K562 (cell line): ENCODE data around the gene FBP2. TPM values are rescaled to one million over a fixed set of nuclear protein-coding genes. Genes with fewer than 3 reads are reported as not detected.

Experiments used
- ASH1L ChIP-seq: fragments of 450-650 bp; IDR thresholded peaks from 2 replicates; pipeline ENCODE4 v1.6.1; 2018; ENCODE audit warnings: borderline replicate concordance, mild to moderate bottlenecking, low read depth; ENCODE audit not compliant: partially characterized antibody
- BRCA1 ChIP-seq, 2 experiments: fragments of 450-650 bp in 1 of 2; sonication (generic) in 1 of 2; formaldehyde crosslinking in 1 of 2; IDR thresholded peaks; 2 replicates each; pipeline versions ENCODE4 v1.5.0 to v1.6.1; 2017 to 2020; ENCODE audit warnings: mild to moderate bottlenecking in 1 of 2, missing genetic modification reagents in 1 of 2
- CBX5 ChIP-seq: IDR thresholded peaks from 2 replicates; pipeline ENCODE4 v1.6.1; 2014; ENCODE audit warnings: low read depth, borderline replicate concordance
- CHD4 ChIP-seq: fragments of 200-600 bp; sonication (generic); IDR thresholded peaks from 3 replicates; pipeline ENCODE4 v1.6.1; 2012; ENCODE audit warnings: low read depth, mild to moderate bottlenecking, mixed read lengths, low read length, inconsistent platforms; ENCODE audit not compliant: insufficient read depth, insufficient replicate concordance, poor library complexity, severe bottlenecking
- GATA2 ChIP-seq: sonication (generic); formaldehyde crosslinking; IDR thresholded peaks from 2 replicates; pipeline ENCODE4 v1.4.0; 2020; ENCODE audit warnings: mild to moderate bottlenecking, missing genetic modification reagents
- JUND ChIP-seq, 2 experiments: IDR thresholded peaks; 2 replicates in 1 of 2; 3 replicates in 1 of 2; pipeline ENCODE4 v1.6.1; 2011; ENCODE audit warnings: borderline replicate concordance in 2 of 2, low read depth in 2 of 2, low read length in 2 of 2, improper control_type of control experiment in 1 of 2, missing biosample characterization in 1 of 2, missing genetic modification characterization in 1 of 2, missing genetic modification reagents in 1 of 2
- NELFE ChIP-seq: IDR thresholded peaks from 2 replicates; pipeline ENCODE4 v1.6.1; 2011; ENCODE audit warnings: mild to moderate bottlenecking; ENCODE audit not compliant: insufficient read depth, insufficient read length
- SUPT5H ChIP-seq: fragments of 450-650 bp; IDR thresholded peaks from 2 replicates; pipeline ENCODE4 v1.6.1; 2016
- TSC22D4 ChIP-seq: fragments of 450-650 bp; IDR thresholded peaks from 2 replicates; pipeline ENCODE4 v1.6.1; 2016; ENCODE audit warnings: missing genetic modification characterization, missing biosample characterization, control low read depth
- polyA plus RNA-seq, 8 experiments: library from polyadenylated mRNA; depleted of rRNA in 4 of 8; stranded (reverse) in 5 of 8; unstranded in 3 of 8; fragments of >200 nt; fragmentation: Nextera tagmentation in 2 of 8; fragmentation: Illumina TruSeq in 1 of 8; extraction: Ambion mirVana in 2 of 8; extraction: Trizol in 1 of 8; gene quantifications; 2 replicates each; pipeline versions ENCODE4 v1.2.1 to v1.2.3, GENCODE V29; 2011 to 2014; ENCODE audit warnings: inconsistent platforms in 1 of 8, missing spikeins in 1 of 8
- total RNA-seq, 7 experiments: library from RNA; depleted of rRNA in 6 of 7; stranded (reverse); fragments of >200 nt in 6 of 7; fragmentation: Illumina TruSeq in 2 of 7; extraction: Trizol in 2 of 7; gene quantifications; 2 replicates each; pipeline versions ENCODE4 v1.2.1 to v1.2.3, GENCODE V29; 2011 to 2021; ENCODE audit warnings: low replicate concordance in 1 of 7
- TF ChIP-seq, protein P1 (sequence below): fragments of 250-450 bp; sonication (Bioruptor Pico); IDR thresholded peaks from 2 replicates; pipeline ENCODE4 v1.5.0; 2022; ENCODE audit warnings: mild to moderate bottlenecking
- TF ChIP-seq, protein P2 (sequence below): sonication (generic); formaldehyde crosslinking; IDR thresholded peaks from 2 replicates; pipeline ENCODE4 v1.8.0; 2023; ENCODE audit warnings: missing genetic modification reagents, mild to moderate bottlenecking, borderline replicate concordance
- TF ChIP-seq, protein P3 (sequence below): fragments of 250-450 bp; sonication (Bioruptor Pico); IDR thresholded peaks from 2 replicates; pipeline ENCODE4 v1.8.0; 2022; ENCODE audit warnings: inconsistent platforms
- TF ChIP-seq, protein P4 (sequence below), 2 experiments: fragments of 250-450 bp in 1 of 2; fragments of 450-650 bp in 1 of 2; sonication (Bioruptor Pico) in 1 of 2; IDR thresholded peaks; 2 replicates each; pipeline versions ENCODE4 v1.6.1 to v1.8.0; 2016 to 2021; ENCODE audit warnings: mild to moderate bottlenecking in 2 of 2, moderate library complexity in 2 of 2, missing compliant biosample characterization in 1 of 2, missing genetic modification characterization in 1 of 2

Gene FBP2
- total and polyA plus RNA-seq, 9 of the 15 experiments (the other 6 are each of a cell fraction or from before 2014, with no cell fraction given) = 0.06 TPM; not detected in 7

DNA sequence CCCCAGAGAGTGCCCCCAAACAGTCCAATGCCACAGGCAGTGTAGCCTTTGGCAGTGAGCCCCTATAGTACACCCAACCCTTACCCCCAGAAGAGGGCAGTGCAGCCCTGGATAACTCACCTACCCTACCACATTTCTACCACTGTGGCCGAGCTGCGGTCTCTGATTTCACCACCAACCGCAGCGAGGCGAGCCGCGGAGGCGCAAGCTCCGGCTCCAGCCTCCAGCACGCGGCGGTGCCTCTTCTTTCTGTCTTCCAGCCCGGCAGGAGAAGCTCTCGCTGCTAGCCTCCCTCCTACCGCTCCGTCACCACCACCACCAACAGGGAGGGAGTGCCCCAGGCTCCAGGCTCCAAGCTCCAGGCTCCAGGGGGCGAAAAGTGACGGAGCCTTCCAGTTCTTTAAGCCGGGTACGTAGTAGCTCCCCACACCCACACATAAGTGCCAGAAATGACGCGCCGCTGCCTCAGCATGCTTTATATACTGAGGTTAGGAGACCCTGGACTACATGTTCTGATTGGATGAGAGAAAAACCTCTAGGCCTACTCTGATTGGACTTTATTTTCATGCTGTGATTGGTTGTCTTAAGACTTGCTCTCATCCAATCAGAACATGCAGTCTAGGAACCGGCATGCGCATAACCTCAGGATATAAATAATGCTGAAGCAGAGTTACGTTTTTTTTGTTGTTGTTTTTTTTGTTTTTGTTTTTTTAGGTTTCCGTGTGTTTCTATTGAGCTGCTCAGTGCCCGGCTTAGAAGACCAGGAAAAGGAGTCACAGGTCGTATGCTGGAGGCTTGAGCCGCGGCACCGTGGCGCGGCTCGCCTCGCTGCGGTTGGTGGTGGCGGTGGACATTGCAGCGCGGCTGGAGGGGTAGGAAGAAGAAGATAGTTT, 38.9 kb downstream of the FBP2 start, which contains the start of gene PCAT7 (continued):
- TF ChIP-seq NELFE = no peak
- no peak for TF ChIP-seq CHD4
- TF ChIP-seq, protein P1, sequence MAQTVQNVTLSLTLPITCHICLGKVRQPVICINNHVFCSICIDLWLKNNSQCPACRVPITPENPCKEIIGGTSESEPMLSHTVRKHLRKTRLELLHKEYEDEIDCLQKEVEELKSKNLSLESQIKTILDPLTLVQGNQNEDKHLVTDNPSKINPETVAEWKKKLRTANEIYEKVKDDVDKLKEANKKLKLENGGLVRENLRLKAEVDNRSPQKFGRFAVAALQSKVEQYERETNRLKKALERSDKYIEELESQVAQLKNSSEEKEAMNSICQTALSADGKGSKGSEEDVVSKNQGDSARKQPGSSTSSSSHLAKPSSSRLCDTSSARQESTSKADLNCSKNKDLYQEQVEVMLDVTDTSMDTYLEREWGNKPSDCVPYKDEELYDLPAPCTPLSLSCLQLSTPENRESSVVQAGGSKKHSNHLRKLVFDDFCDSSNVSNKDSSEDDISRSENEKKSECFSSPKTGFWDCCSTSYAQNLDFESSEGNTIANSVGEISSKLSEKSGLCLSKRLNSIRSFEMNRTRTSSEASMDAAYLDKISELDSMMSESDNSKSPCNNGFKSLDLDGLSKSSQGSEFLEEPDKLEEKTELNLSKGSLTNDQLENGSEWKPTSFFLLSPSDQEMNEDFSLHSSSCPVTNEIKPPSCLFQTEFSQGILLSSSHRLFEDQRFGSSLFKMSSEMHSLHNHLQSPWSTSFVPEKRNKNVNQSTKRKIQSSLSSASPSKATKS (CRISPR knock-in tag) = no peak
- TF ChIP-seq CBX5 = no peak
- no peak for TF ChIP-seq ASH1L
- TF ChIP-seq, protein P2, sequence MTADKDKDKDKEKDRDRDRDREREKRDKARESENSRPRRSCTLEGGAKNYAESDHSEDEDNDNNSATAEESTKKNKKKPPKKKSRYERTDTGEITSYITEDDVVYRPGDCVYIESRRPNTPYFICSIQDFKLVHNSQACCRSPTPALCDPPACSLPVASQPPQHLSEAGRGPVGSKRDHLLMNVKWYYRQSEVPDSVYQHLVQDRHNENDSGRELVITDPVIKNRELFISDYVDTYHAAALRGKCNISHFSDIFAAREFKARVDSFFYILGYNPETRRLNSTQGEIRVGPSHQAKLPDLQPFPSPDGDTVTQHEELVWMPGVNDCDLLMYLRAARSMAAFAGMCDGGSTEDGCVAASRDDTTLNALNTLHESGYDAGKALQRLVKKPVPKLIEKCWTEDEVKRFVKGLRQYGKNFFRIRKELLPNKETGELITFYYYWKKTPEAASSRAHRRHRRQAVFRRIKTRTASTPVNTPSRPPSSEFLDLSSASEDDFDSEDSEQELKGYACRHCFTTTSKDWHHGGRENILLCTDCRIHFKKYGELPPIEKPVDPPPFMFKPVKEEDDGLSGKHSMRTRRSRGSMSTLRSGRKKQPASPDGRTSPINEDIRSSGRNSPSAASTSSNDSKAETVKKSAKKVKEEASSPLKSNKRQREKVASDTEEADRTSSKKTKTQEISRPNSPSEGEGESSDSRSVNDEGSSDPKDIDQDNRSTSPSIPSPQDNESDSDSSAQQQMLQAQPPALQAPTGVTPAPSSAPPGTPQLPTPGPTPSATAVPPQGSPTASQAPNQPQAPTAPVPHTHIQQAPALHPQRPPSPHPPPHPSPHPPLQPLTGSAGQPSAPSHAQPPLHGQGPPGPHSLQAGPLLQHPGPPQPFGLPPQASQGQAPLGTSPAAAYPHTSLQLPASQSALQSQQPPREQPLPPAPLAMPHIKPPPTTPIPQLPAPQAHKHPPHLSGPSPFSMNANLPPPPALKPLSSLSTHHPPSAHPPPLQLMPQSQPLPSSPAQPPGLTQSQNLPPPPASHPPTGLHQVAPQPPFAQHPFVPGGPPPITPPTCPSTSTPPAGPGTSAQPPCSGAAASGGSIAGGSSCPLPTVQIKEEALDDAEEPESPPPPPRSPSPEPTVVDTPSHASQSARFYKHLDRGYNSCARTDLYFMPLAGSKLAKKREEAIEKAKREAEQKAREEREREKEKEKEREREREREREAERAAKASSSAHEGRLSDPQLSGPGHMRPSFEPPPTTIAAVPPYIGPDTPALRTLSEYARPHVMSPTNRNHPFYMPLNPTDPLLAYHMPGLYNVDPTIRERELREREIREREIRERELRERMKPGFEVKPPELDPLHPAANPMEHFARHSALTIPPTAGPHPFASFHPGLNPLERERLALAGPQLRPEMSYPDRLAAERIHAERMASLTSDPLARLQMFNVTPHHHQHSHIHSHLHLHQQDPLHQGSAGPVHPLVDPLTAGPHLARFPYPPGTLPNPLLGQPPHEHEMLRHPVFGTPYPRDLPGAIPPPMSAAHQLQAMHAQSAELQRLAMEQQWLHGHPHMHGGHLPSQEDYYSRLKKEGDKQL = no peak
- no peak for TF ChIP-seq SUPT5H
- TF ChIP-seq JUND (IDR thresholded peaks at IDR 0.05; ENCODE audit: borderline replicate concordance, low read depth, low read length) = peak; percentile 27; the same call in 1 of the 2 replicates
- TF ChIP-seq JUND (tag; IDR thresholded peaks at IDR 0.05; ENCODE audit: borderline replicate concordance, low read depth, low read length) = no peak
- no peak for TF ChIP-seq TSC22D4 (tag)
- TF ChIP-seq, protein P3, sequence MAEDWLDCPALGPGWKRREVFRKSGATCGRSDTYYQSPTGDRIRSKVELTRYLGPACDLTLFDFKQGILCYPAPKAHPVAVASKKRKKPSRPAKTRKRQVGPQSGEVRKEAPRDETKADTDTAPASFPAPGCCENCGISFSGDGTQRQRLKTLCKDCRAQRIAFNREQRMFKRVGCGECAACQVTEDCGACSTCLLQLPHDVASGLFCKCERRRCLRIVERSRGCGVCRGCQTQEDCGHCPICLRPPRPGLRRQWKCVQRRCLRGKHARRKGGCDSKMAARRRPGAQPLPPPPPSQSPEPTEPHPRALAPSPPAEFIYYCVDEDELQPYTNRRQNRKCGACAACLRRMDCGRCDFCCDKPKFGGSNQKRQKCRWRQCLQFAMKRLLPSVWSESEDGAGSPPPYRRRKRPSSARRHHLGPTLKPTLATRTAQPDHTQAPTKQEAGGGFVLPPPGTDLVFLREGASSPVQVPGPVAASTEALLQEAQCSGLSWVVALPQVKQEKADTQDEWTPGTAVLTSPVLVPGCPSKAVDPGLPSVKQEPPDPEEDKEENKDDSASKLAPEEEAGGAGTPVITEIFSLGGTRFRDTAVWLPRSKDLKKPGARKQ (CRISPR knock-in tag) = no peak
- TF ChIP-seq, protein P4, sequence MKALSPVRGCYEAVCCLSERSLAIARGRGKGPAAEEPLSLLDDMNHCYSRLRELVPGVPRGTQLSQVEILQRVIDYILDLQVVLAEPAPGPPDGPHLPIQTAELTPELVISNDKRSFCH (CRISPR knock-in tag; IDR thresholded peaks at IDR 0.05) = no peak
- TF ChIP-seq, protein P4 (tag; IDR thresholded peaks at IDR 0.05) = 0 out of 2 replicates have a peak, but pooled peaks have one; percentile 24
- TF ChIP-seq GATA2 (CRISPR knock-in tag) = no peak
- no peak for TF ChIP-seq BRCA1 (IDR thresholded peaks at IDR 0.05)
- no peak for TF ChIP-seq BRCA1 (CRISPR knock-in tag; IDR thresholded peaks at IDR 0.05)
